IPS DF 6.9 (cell line): ENCODE measurements around the gene KLHDC9.
A peak's percentile ranks its signal among the peaks of the same experiment; 100 is the strongest.
"Not testable (repeated sequence)": the region's sequence is repeated elsewhere in the genome, so short reads cannot be mapped to it uniquely, and the experiment has no call there.

Experiments
- DNase-seq: peaks from one replicate; pipeline ENCODE4 v3.0.0-alpha.2; 2013; ENCODE audit warnings: low read depth, low spot score
- H3K27ac ChIP-seq: one replicate; pipeline ENCODE4 v1.5.1; 2013; ENCODE audit warnings: low read length, control low read depth
- H3K27me3 ChIP-seq: 2 replicates; pipeline ENCODE4 v1.6.1; 2013; ENCODE audit warnings: mild to moderate bottlenecking, low read length; ENCODE audit not compliant: control insufficient read depth, insufficient read depth
- H3K36me3 ChIP-seq: 2 replicates; pipeline ENCODE4 v1.6.1; 2013; ENCODE audit warnings: low read length; ENCODE audit not compliant: control insufficient read depth, insufficient read depth
- H3K4me1 ChIP-seq: 2 replicates; pipeline ENCODE4 v1.6.1; 2013; ENCODE audit warnings: low read length; ENCODE audit not compliant: control insufficient read depth, insufficient read depth
- H3K4me3 ChIP-seq: 2 replicates; pipeline ENCODE4 v1.5.1; 2013; ENCODE audit warnings: mild to moderate bottlenecking, low read length
- H3K9me3 ChIP-seq: 2 replicates; pipeline ENCODE4 v1.6.1; 2013; ENCODE audit warnings: low read length, inconsistent platforms; ENCODE audit not compliant: control insufficient read depth, insufficient read depth
- WGBS: extraction: QIAGEN DNeasy Blood & Tissue Kit; methylation state at CpG from one replicate; pipeline ENCODE4 v1.1.7; 2013; ENCODE audit warnings: mixed read lengths, missing lambda C conversion rate; ENCODE audit not compliant: insufficient read length, insufficient coverage; 5-methylcytosine and 5-hydroxymethylcytosine counted together

KLHDC9 gene

GRCh38 chr1:161115132-161115711 is 17.1 kb downstream of the KLHDC9 start:
- no CpG with 5 or more reads among the region's 12 CpGs for WGBS
- Histone ChIP-seq H3K4me1 (peaks cover 6% of the 10 kb centered on the region; the same call in 1 of the 2 replicates), H3K9me3 (no peaks in the 10 kb centered on the region), H3K27ac (no peak overlapping the region), H3K36me3 (peaks cover 3% of the 10 kb centered on the region; the same call in 1 of the 2 replicates), H3K4me3 (no peak overlapping the region), H3K27me3 (no peaks in the 10 kb centered on the region)
- DNase-seq = no peak

DNA sequence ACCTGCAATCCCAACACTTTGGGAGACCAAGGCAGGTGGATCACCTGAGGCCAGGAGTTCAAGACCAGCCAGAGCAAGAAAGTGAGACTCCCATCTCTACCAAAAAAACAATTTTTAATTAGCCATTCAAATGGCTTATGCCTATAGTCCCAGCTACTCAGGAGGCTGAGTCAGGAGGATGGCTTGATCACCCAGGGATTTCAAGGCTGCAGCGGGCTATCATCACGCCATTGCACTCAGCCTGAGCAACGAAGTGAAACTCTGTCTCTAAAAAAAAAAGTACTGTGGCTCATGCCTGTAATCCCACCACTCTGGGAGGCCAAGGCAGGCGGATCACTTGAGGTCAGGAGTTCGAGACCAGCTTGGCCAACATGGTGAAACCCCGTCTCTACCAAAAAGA is 17.8 kb downstream of the KLHDC9 start:
- DNase-seq, H3K27me3 ChIP-seq, H3K4me1 ChIP-seq, H3K27ac ChIP-seq, H3K36me3 ChIP-seq, H3K4me3 ChIP-seq, H3K9me3 ChIP-seq: not testable (repeated sequence)
- no CpG with 5 or more reads among the region's 6 CpGs for WGBS

- Histone ChIP-seq H3K27me3 (no peaks in the 10 kb centered on the region), H3K27ac (no peak within 1 kb of the TSS), H3K9me3 (no peaks in the 10 kb centered on the region), H3K36me3 (peaks cover 20% of the 10 kb centered on the region), H3K4me1 (peaks cover 6% of the 10 kb centered on the region; the same call in 1 of the 2 replicates), H3K4me3 (peak within 1 kb of the TSS; percentile 97)
- DNase-seq = peak; percentile 68
- WGBS = no CpG with 5 or more reads among the region's 58 CpGs
These were observed 19.8 kb downstream of the KLHDC9 start, which contains the start of the genes NIT1 and PFDN2 for GRCh38 chr1:161117759-161118581. NIT1 (plus strand) TSS chr1:161118105; CDS start chr1:161118177, 72 bp downstream. PFDN2 (minus strand) TSS chr1:161118037; CDS start chr1:161118026, 11 bp downstream.

DNA sequence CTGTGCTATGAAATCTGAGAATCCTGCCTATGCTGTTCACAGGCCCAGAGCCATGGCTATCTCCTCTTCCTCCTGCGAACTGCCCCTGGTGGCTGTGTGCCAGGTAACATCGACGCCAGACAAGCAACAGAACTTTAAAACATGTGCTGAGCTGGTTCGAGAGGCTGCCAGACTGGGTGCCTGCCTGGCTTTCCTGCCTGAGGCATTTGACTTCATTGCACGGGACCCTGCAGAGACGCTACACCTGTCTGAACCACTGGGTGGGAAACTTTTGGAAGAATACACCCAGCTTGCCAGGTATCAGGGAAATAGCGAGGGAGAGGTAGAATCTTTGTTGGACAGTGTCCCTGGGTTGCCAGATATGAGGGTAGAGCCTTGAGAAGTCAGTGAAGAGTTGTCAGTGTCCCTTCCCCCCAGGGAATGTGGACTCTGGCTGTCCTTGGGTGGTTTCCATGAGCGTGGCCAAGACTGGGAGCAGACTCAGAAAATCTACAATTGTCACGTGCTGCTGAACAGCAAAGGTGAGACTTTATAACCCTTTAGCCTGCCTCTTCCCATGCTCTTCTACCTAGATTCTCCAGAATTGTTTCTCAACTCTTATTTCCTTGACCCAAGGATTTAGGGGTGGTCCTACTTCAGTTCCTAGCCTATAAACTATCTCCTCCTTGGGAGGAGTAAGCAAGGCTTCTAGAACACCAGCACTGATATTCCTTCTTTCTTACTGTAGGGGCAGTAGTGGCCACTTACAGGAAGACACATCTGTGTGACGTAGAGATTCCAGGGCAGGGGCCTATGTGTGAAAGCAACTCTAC is 21.1 kb downstream of the KLHDC9 start:
- H3K27me3 ChIP-seq = no peaks in the 10 kb centered on the region
- no peak overlapping the region for H3K27ac ChIP-seq
- H3K4me3 ChIP-seq = no peak overlapping the region; the same call in 1 of the 2 replicates
- peaks cover 29% of the 10 kb centered on the region for H3K36me3 ChIP-seq
- peaks cover 6% of the 10 kb centered on the region; the same call in 1 of the 2 replicates for H3K4me1 ChIP-seq
- DNase-seq = no peak
- no peaks in the 10 kb centered on the region for H3K9me3 ChIP-seq
- no CpG with 5 or more reads among the region's 10 CpGs for WGBS

DNA sequence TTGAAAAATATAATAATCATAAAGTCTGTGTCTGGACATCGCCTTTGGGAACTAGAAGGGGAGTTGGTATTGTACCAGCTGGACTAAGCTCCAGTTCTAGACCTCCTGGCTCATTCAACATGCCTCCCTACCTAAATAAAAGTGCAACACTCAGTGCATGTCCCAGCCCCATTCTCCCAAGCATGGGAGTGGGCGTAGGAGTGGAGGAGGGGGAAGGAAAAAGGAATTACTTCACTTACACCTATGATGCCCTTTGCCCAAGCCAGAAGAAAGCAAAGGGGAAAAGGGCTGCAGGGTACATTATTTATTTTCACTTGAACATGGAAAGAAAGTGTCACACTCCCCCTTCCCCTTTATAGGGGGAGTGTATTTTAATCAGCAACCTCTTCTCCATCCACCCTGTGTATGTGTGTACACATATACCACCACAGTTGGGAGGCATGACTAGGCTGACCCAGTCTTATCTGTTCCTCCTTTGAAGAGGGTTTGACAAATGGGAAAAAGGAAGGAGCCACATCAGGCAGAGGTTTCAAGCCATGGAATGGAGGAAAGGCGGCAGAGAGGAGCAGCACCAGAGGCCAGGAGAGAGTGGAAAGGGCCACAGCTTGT is 23.0 kb downstream of the KLHDC9 start:
- no peak for DNase-seq
- Histone ChIP-seq H3K27ac (no peak overlapping the region), H3K36me3 (peaks cover 30% of the 10 kb centered on the region), H3K27me3 (no peaks in the 10 kb centered on the region), H3K9me3 (no peaks in the 10 kb centered on the region), H3K4me1 (peaks cover 6% of the 10 kb centered on the region; the same call in 1 of the 2 replicates), H3K4me3 (no peak overlapping the region)
- WGBS = no CpG with 5 or more reads among the region's 3 CpGs

- no peaks in the 10 kb centered on the region for H3K9me3 ChIP-seq
- peaks cover 6% of the 10 kb centered on the region; the same call in 1 of the 2 replicates for H3K4me1 ChIP-seq
- no peak for DNase-seq
- no peaks in the 10 kb centered on the region for H3K27me3 ChIP-seq
- H3K4me3 ChIP-seq = no peak overlapping the region
- peaks cover 30% of the 10 kb centered on the region for H3K36me3 ChIP-seq
- WGBS = no CpG with 5 or more reads among the region's 4 CpGs
- H3K27ac ChIP-seq = no peak overlapping the region
These were observed 23.7 kb downstream of the KLHDC9 start for GRCh38 chr1:161121834-161122233.

GRCh38 chr1:161122967-161123366 is 24.8 kb downstream of the KLHDC9 start:
- H3K4me3 ChIP-seq = no peak overlapping the region
- DNase-seq = no peak
- H3K27ac ChIP-seq = no peak overlapping the region
- no CpG with 5 or more reads among the region's 6 CpGs for WGBS
- H3K36me3 ChIP-seq = peaks cover 32% of the 10 kb centered on the region
- H3K4me1 ChIP-seq = peaks cover 6% of the 10 kb centered on the region; the same call in 1 of the 2 replicates
- no peaks in the 10 kb centered on the region for H3K9me3 ChIP-seq
- no peaks in the 10 kb centered on the region for H3K27me3 ChIP-seq

DNA sequence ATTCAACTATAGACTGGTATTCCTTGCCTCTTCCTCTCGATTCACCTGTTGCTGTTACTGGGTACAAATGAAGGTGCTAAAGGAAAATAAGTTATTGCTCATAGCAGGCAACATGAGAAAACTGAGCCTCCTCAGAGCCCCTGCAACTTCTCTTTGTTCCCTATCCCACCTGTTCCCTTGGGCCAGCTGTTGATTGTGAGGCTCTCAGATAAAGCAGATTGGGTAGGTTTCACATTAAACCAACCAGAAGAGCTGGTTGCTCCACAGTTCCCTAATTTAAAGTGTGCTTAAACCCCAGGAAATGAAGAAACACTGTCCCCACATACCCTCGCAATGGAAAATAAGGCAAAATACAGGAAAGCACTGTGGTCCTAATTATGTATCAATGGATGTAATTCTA is 29.5 kb downstream of the KLHDC9 start:
- no peaks in the 10 kb centered on the region for H3K4me1 ChIP-seq
- peaks cover 17% of the 10 kb centered on the region; the same call in 1 of the 2 replicates for H3K36me3 ChIP-seq
- no peak overlapping the region for H3K27ac ChIP-seq
- no peak for DNase-seq
- no peaks in the 10 kb centered on the region for H3K27me3 ChIP-seq
- WGBS = no CpG with 5 or more reads among the region's 2 CpGs
- H3K9me3 ChIP-seq = no peaks in the 10 kb centered on the region
- no peak overlapping the region for H3K4me3 ChIP-seq

- H3K4me3 ChIP-seq = no peak overlapping the region
- H3K9me3 ChIP-seq = no peaks in the 10 kb centered on the region
- no peaks in the 10 kb centered on the region for H3K4me1 ChIP-seq
- peaks cover 10% of the 10 kb centered on the region; the same call in 1 of the 2 replicates for H3K36me3 ChIP-seq
- H3K27me3 ChIP-seq = no peaks in the 10 kb centered on the region
- DNase-seq = no peak
- WGBS = no CpG with 5 or more reads among the region's 4 CpGs
- no peak overlapping the region for H3K27ac ChIP-seq
These were observed 30.6 kb downstream of the KLHDC9 start for GRCh38 chr1:161128591-161129420.
